ENCODE results near the gene ITIH2. TPM values are rescaled to one million over a fixed set of nuclear protein-coding genes. Genes with fewer than 3 reads are reported as not detected.

The ITIH2 gene
- total and polyA plus RNA-seq, 3 donors from 2014 or later: 0.37 to 0.41 TPM; not detected in 1

GRCh38 chr10:7717767-7718166 lies 14.7 kb downstream of the ITIH2 start:
- no peak overlapping the region for H3K4me3 ChIP-seq
- DNase-seq: no peak
- H3K27ac ChIP-seq: no peak overlapping the region
- no peaks in the 10 kb centered on the region for H3K9me3 ChIP-seq
- WGBS, 2 donors: 90 to 95% methylated on average over 5 of the region's 5 CpGs
- H3K4me1 ChIP-seq: no peaks in the 10 kb centered on the region
- intact Hi-C loops (cut with DNase I; ENCODE audit: low total_unique reads): no loop called here
- H3K36me3 ChIP-seq (ENCODE audit: low read depth, missing control alignments): no peaks in the 10 kb centered on the region
- no peaks in the 10 kb centered on the region for H3K27me3 ChIP-seq
- TF ChIP-seq CTCF (IDR thresholded peaks at IDR 0.05) (no peak), POLR2A (IDR thresholded peaks at IDR 0.05) (no peak)

- Histone ChIP-seq H3K36me3 (ENCODE audit: low read depth, missing control alignments) (no peaks in the 10 kb centered on the region), H3K4me3 (no peak overlapping the region), H3K27me3 (no peaks in the 10 kb centered on the region), H3K27ac (no peak overlapping the region), H3K9me3 (no peaks in the 10 kb centered on the region), H3K4me1 (no peaks in the 10 kb centered on the region)
- DNase-seq: no peak
- intact Hi-C loops (cut with DNase I; ENCODE audit: low total_unique reads): no loop called here
- WGBS, 2 donors: 88 to 89% methylated on average over 4 of the region's 4 CpGs
- TF ChIP-seq CTCF (IDR thresholded peaks at IDR 0.05): no peak
- TF ChIP-seq POLR2A (IDR thresholded peaks at IDR 0.05): no peak
Measured at GRCh38 chr10:7718685-7719084, 15.6 kb downstream of the ITIH2 start.

GRCh38 chr10:7720478-7720877 lies 17.4 kb downstream of the ITIH2 start:
- WGBS, 2 donors: 75 to 76% methylated on average over 10 of the region's 10 CpGs

GRCh38 chr10:7722927-7723529 lies 19.9 kb downstream of the ITIH2 start:
- no peak overlapping the region for H3K27ac ChIP-seq
- no peak overlapping the region for H3K4me3 ChIP-seq
- TF ChIP-seq POLR2A (IDR thresholded peaks at IDR 0.05): no peak
- no peak for TF ChIP-seq CTCF (IDR thresholded peaks at IDR 0.05)
- H3K9me3 ChIP-seq: no peaks in the 10 kb centered on the region
- H3K27me3 ChIP-seq: no peaks in the 10 kb centered on the region
- 79 to 91% methylated on average over 18 of the region's 18 CpGs for WGBS, 2 donors
- no peaks in the 10 kb centered on the region for H3K36me3 ChIP-seq (ENCODE audit: low read depth, missing control alignments)
- intact Hi-C loops (cut with DNase I; ENCODE audit: low total_unique reads): no loop called here
- DNase-seq: no peak
- no peaks in the 10 kb centered on the region for H3K4me1 ChIP-seq

More at GRCh38 chr10:7720478-7720877, 17.4 kb downstream of the ITIH2 start:
- Histone ChIP-seq H3K36me3 (ENCODE audit: low read depth, missing control alignments) (no peaks in the 10 kb centered on the region), H3K27me3 (no peaks in the 10 kb centered on the region), H3K27ac (no peak overlapping the region), H3K4me3 (no peak overlapping the region), H3K9me3 (no peaks in the 10 kb centered on the region), H3K4me1 (no peaks in the 10 kb centered on the region)
- DNase-seq: no peak
- TF ChIP-seq CTCF (IDR thresholded peaks at IDR 0.05) (no peak), POLR2A (IDR thresholded peaks at IDR 0.05) (no peak)
- intact Hi-C loops (cut with DNase I; ENCODE audit: low total_unique reads): no loop called here

- Histone ChIP-seq H3K4me1 (no peaks in the 10 kb centered on the region), H3K9me3 (no peaks in the 10 kb centered on the region), H3K36me3 (ENCODE audit: low read depth, missing control alignments) (no peaks in the 10 kb centered on the region), H3K27ac (no peak overlapping the region), H3K27me3 (no peaks in the 10 kb centered on the region), H3K4me3 (no peak overlapping the region)
- intact Hi-C loops (cut with DNase I; ENCODE audit: low total_unique reads): no loop called here
- DNase-seq: no peak
- TF ChIP-seq CTCF (IDR thresholded peaks at IDR 0.05) (no peak), POLR2A (IDR thresholded peaks at IDR 0.05) (no peak)
- 91 to 97% methylated on average over 10 of the region's 13 CpGs for WGBS, 2 donors
Measured at GRCh38 chr10:7734821-7735220, 31.7 kb downstream of the ITIH2 start.

Measured in testis (tissue), 3 donors.